K562 (cell line): ENCODE data around the gene WNT6. TPM values are rescaled to one million over a fixed set of nuclear protein-coding genes. Genes with fewer than 3 reads are reported as not detected.

Experiments
- ATAC-seq: fragments of 200-7000 bp; cut with Tn5 transposase; 3 replicates; pipeline ENCODE4 v1.9.1; 2020; ENCODE audit warnings: moderate library complexity
- BruUV-seq: library from RNA; stranded (reverse); fragments of 400-500 nt; replicated peaks from 2 replicates; lab custom pipeline; 2021; lab: Mats Ljungman, UMichigan
- CTCF ChIA-PET: fragments of 300-600 bp; formaldehyde crosslinking; extraction: SDS; loops from one replicate; lab custom pipeline; 2021; ENCODE audit warnings: low intra/inter-chr PET ratio; lab: Yijun Ruan, JAX
- POLR2A ChIA-PET: fragments of 300-600, 350-650 bp; sonication (Branson Sonifier 250); formaldehyde crosslinking; extraction: SDS; loops from one replicate; lab custom pipeline; 2021; ENCODE audit warnings: antibody characterized with exemption, inconsistent platforms; lab: Yijun Ruan, JAX
- DNase-seq, 4 experiments: peaks; one replicate each; pipeline versions ENCODE4 v3.0.0 to v3.0.0-alpha.2; 2011 to 2018; ENCODE audit warnings: low spot score in 3 of 4, mixed read lengths in 3 of 4; ENCODE audit errors: extremely low read depth in 1 of 4
- FAIRE-seq: peaks from 2 replicates; lab custom pipeline; 2011; peaks lifted over from hg19 to GRCh38; lab: Jason Lieb, UNC
- H2AFZ ChIP-seq: 2 replicates; pipeline ENCODE4 v1.6.0; 2011; ENCODE audit warnings: low read depth, low read length, control low read depth, inconsistent platforms
- H3K27ac ChIP-seq: fragments of 200-600 bp; 3 replicates; pipeline ENCODE4 v1.8.0; 2011; ENCODE audit warnings: low read depth, mild to moderate bottlenecking, control low read depth, inconsistent platforms, low read length, moderate library complexity, mixed read lengths; ENCODE audit errors: extremely low read depth
- H3K27me3 ChIP-seq, 2 experiments: fragments of 300-600 bp in 1 of 2; 2 replicates in 1 of 2; 3 replicates in 1 of 2; pipeline versions ENCODE4 v1.6.0 to v1.8.0; 2011; ENCODE audit warnings: inconsistent platforms in 2 of 2, low read length in 2 of 2, mild to moderate bottlenecking in 1 of 2, mixed read lengths in 1 of 2, moderate library complexity in 1 of 2; ENCODE audit not compliant: control insufficient read depth in 2 of 2, insufficient read depth in 2 of 2
- H3K36me3 ChIP-seq: fragments of 300-600 bp; 3 replicates; pipeline ENCODE4 v1.8.0; 2011; ENCODE audit warnings: mild to moderate bottlenecking, low read length, inconsistent platforms; ENCODE audit not compliant: control insufficient read depth, insufficient read depth
- H3K4me1 ChIP-seq, 2 experiments: fragments of 200-600 bp in 1 of 2; replicated peaks in 1 of 2; 2 replicates in 1 of 2; 3 replicates in 1 of 2; pipeline versions ENCODE4 v1.5.1 to v1.8.0; 2011; ENCODE audit warnings: inconsistent platforms in 2 of 2, low read length in 2 of 2, mild to moderate bottlenecking in 1 of 2, mixed read lengths in 1 of 2, moderate library complexity in 1 of 2; ENCODE audit not compliant: control insufficient read depth in 2 of 2, insufficient read depth in 2 of 2
- H3K4me2 ChIP-seq: 2 replicates; pipeline ENCODE4 v1.6.1; 2011; ENCODE audit warnings: low read length, control low read depth, inconsistent platforms, mixed read lengths; ENCODE audit not compliant: insufficient read depth
- H3K4me3 ChIP-seq: fragments of 200-600 bp; sonication (generic), shearing (Covaris generic); 2 replicates; pipeline ENCODE4 v1.5.1; 2016; ENCODE audit warnings: control low read depth, inconsistent platforms
- H3K79me2 ChIP-seq: fragments of 200-600 bp; 3 replicates; pipeline ENCODE4 v1.8.0; 2011; ENCODE audit warnings: low read length, inconsistent platforms; ENCODE audit not compliant: control insufficient read depth, insufficient read depth
- H3K9ac ChIP-seq, 2 experiments: 2 replicates each; pipeline versions ENCODE4 v1.6.0 to v1.6.1; 2011; ENCODE audit warnings: low read depth in 2 of 2, low read length in 2 of 2, control low read depth in 1 of 2, inconsistent platforms in 1 of 2, mild to moderate bottlenecking in 1 of 2, mixed read lengths in 1 of 2; ENCODE audit not compliant: insufficient read depth in 1 of 2
- H3K9me1 ChIP-seq: one replicate; pipeline ENCODE4 v1.6.0; 2011; ENCODE audit warnings: inconsistent platforms, mild to moderate bottlenecking, low read length, moderate library complexity; ENCODE audit not compliant: control insufficient read depth, insufficient read depth
- H3K9me3 ChIP-seq: replicated peaks from 2 replicates; pipeline ENCODE4 v1.5.1; 2011; ENCODE audit warnings: low read depth, low read length, inconsistent platforms; ENCODE audit not compliant: control insufficient read depth, insufficient read depth
- H4K20me1 ChIP-seq: replicated peaks from 2 replicates; pipeline ENCODE4 v1.6.1; 2011; ENCODE audit warnings: low read length, inconsistent platforms, mixed read lengths; ENCODE audit not compliant: control insufficient read depth, insufficient read depth
- ARHGAP35 ChIP-seq: fragments of 450-650 bp; IDR thresholded peaks from 2 replicates; pipeline ENCODE4 v1.6.1; 2018; ENCODE audit not compliant: partially characterized antibody
- ARID4B ChIP-seq: sonication (generic); formaldehyde crosslinking; IDR thresholded peaks from 2 replicates; pipeline ENCODE4 v1.8.0; 2022; ENCODE audit warnings: mild to moderate bottlenecking, missing genetic modification reagents
- CBX3 ChIP-seq, 2 experiments: IDR thresholded peaks; 1 replicate in 1 of 2; 2 replicates in 1 of 2; pipeline ENCODE4 v1.6.1; 2012; ENCODE audit warnings: inconsistent platforms in 2 of 2, low read length in 2 of 2, borderline replicate concordance in 1 of 2, control low read depth in 1 of 2
- CREBBP ChIP-seq: IDR thresholded peaks from one replicate; pipeline ENCODE4 v1.6.1; 2012; ENCODE audit warnings: low read depth, mild to moderate bottlenecking, control low read depth, inconsistent platforms, low read length
- E2F5 ChIP-seq: sonication (generic); formaldehyde crosslinking; IDR thresholded peaks from 2 replicates; pipeline ENCODE4 v1.8.0; 2022; ENCODE audit warnings: mild to moderate bottlenecking, missing genetic modification reagents
- EP300 ChIP-seq: IDR thresholded peaks from 2 replicates; pipeline ENCODE4 v1.6.1; 2012; ENCODE audit warnings: low read length, improper control_type of control experiment
- JUND ChIP-seq, 2 experiments: IDR thresholded peaks; 2 replicates in 1 of 2; 3 replicates in 1 of 2; pipeline ENCODE4 v1.6.1; 2011; ENCODE audit warnings: borderline replicate concordance in 2 of 2, low read depth in 2 of 2, low read length in 2 of 2, improper control_type of control experiment in 1 of 2, missing biosample characterization in 1 of 2, missing genetic modification characterization in 1 of 2, missing genetic modification reagents in 1 of 2
- SUPT5H ChIP-seq: fragments of 450-650 bp; IDR thresholded peaks from 2 replicates; pipeline ENCODE4 v1.6.1; 2016
- TARDBP ChIP-seq: fragments of 450-650 bp; IDR thresholded peaks from 2 replicates; pipeline ENCODE4 v1.6.1; 2016
- TCF15 ChIP-seq: fragments of 250-450 bp; sonication (Bioruptor Pico); IDR thresholded peaks from 2 replicates; pipeline ENCODE4 v1.8.0; 2022; ENCODE audit warnings: moderate library complexity, mild to moderate bottlenecking, inconsistent platforms
- WGBS: fragments of 100-300 bp; shearing (Covaris generic); methylation state at CpG from one replicate; pipeline ENCODE4 v1.1.6; 2016; ENCODE audit warnings: low coverage, mixed read lengths; ENCODE audit not compliant: insufficient coverage; ENCODE audit errors: missing lambda C conversion rate; 5-methylcytosine and 5-hydroxymethylcytosine counted together
- in situ Hi-C: fragments of 300-500 bp; cut with MboI; formaldehyde crosslinking; loops from 4 replicates; pipeline ENCODE4 v1.15.0; 2018; ENCODE audit warnings: inconsistent platforms, mixed read lengths
- intact Hi-C: fragments of 100-400 bp; cut with micrococcal nuclease; formaldehyde crosslinking; loops from 2 replicates; pipeline ENCODE4 v1.14.2; 2022
- polyA plus RNA-seq, 8 experiments: library from polyadenylated mRNA; depleted of rRNA in 4 of 8; stranded (reverse) in 5 of 8; unstranded in 3 of 8; fragments of >200 nt; fragmentation: Nextera tagmentation in 2 of 8; fragmentation: Illumina TruSeq in 1 of 8; extraction: Ambion mirVana in 2 of 8; extraction: Trizol in 1 of 8; gene quantifications; 2 replicates each; pipeline versions ENCODE4 v1.2.1 to v1.2.3, GENCODE V29; 2011 to 2014; ENCODE audit warnings: inconsistent platforms in 1 of 8, missing spikeins in 1 of 8
- total RNA-seq, 7 experiments: library from RNA; depleted of rRNA in 6 of 7; stranded (reverse); fragments of >200 nt in 6 of 7; fragmentation: Illumina TruSeq in 2 of 7; extraction: Trizol in 2 of 7; gene quantifications; 2 replicates each; pipeline versions ENCODE4 v1.2.1 to v1.2.3, GENCODE V29; 2011 to 2021; ENCODE audit warnings: low replicate concordance in 1 of 7
- TF ChIP-seq, protein P1 (sequence below): IDR thresholded peaks from 2 replicates; pipeline ENCODE4 v1.6.1; 2014; ENCODE audit warnings: antibody characterized with exemption
- TF ChIP-seq, protein P2 (sequence below): fragments of 450-650 bp; formaldehyde crosslinking; IDR thresholded peaks from 2 replicates; pipeline ENCODE4 v1.4.0; 2020; ENCODE audit warnings: mild to moderate bottlenecking, moderate library complexity

WNT6 gene
- total and polyA plus RNA-seq, 9 of the 15 experiments (the other 6 are each of a cell fraction or from before 2014, with no cell fraction given), result not detected

DNA sequence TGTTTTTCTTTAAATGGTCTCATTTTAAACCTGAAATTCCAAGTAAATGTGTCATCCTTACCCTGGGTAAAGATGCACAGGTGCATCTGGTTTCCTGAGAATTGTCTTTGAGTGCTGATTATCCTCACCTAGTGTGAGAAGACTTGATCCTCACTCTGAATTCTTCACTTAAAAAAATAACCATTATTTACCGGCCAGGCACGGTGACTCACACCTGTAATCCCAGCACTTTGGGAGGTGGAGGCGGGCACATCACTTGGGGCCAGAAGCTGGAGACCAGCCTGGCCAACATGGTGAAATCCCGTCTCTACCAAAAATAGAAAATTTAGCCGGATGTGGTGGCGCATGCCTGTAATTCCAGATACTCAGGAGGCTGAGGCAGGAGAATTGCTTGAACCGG, 9.9 kb upstream of the WNT6 start:
- Histone ChIP-seq H3K4me1 (no peaks in the 10 kb centered on the region; a peak in 1 of 5 replicates), H3K79me2 (no peaks in the 10 kb centered on the region), H2AFZ (no peak overlapping the region), H3K9ac (no peak overlapping the region), H3K4me3 (no peak overlapping the region), H4K20me1 (no peaks in the 10 kb centered on the region), H3K4me2 (no peak overlapping the region), H3K9me1 (no peaks in the 10 kb centered on the region), H3K36me3 (no peaks in the 10 kb centered on the region), H3K27ac (no peak overlapping the region), H3K9me3 (no peaks in the 10 kb centered on the region), H3K27me3 (peaks cover 0 to 10% of the 10 kb centered on the region in 2 experiments; a peak in 2 of 5 replicates)
- no peak for FAIRE-seq
- intact Hi-C loops, result loop anchor here (5.0 to 10.0 kb wide), 4 partner anchors 137 to 682 kb away; partner anchors contain the start of genes CXCR1 and TTLL4
- BruUV-seq, result no TSS peak
- WGBS, result 8% methylated on average over 6 of the region's 7 CpGs
- POLR2A ChIA-PET, result interaction anchor here (0.8 kb wide), 1 partner anchor 192 kb away, joined by 6 read pairs; no protein-coding TSS in a partner anchor
- CTCF ChIA-PET, result no interaction called here
- ATAC-seq, result no peak
- DNase-seq, result no peak
- in situ Hi-C loops, result loop anchor here (10.0 kb wide), 2 partner anchors 125 to 265 kb away; no protein-coding TSS in a partner anchor
- no peak for TF ChIP-seq TARDBP
- no peak for TF ChIP-seq CREBBP
- no peak for TF ChIP-seq SUPT5H
- TF ChIP-seq, protein P1, sequence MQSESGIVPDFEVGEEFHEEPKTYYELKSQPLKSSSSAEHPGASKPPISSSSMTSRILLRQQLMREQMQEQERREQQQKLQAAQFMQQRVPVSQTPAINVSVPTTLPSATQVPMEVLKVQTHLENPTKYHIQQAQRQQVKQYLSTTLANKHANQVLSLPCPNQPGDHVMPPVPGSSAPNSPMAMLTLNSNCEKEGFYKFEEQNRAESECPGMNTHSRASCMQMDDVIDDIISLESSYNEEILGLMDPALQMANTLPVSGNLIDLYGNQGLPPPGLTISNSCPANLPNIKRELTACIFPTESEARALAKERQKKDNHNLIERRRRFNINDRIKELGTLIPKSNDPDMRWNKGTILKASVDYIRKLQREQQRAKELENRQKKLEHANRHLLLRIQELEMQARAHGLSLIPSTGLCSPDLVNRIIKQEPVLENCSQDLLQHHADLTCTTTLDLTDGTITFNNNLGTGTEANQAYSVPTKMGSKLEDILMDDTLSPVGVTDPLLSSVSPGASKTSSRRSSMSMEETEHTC, result no peak
- no peak for TF ChIP-seq JUND (IDR thresholded peaks at IDR 0.05; ENCODE audit: borderline replicate concordance, low read depth, low read length)
- TF ChIP-seq JUND (tag; IDR thresholded peaks at IDR 0.05; ENCODE audit: borderline replicate concordance, low read depth, low read length), result no peak
- no peak for TF ChIP-seq TCF15 (CRISPR knock-in tag)
- no peak for TF ChIP-seq EP300
- no peak for TF ChIP-seq ARHGAP35
- TF ChIP-seq, protein P2, sequence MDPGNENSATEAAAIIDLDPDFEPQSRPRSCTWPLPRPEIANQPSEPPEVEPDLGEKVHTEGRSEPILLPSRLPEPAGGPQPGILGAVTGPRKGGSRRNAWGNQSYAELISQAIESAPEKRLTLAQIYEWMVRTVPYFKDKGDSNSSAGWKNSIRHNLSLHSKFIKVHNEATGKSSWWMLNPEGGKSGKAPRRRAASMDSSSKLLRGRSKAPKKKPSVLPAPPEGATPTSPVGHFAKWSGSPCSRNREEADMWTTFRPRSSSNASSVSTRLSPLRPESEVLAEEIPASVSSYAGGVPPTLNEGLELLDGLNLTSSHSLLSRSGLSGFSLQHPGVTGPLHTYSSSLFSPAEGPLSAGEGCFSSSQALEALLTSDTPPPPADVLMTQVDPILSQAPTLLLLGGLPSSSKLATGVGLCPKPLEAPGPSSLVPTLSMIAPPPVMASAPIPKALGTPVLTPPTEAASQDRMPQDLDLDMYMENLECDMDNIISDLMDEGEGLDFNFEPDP, result no peak
- TF ChIP-seq E2F5 (CRISPR knock-in tag), result no peak
- TF ChIP-seq CBX3 (IDR thresholded peaks at IDR 0.05; ENCODE audit: borderline replicate concordance in 1 of 2, low read length in 2 of 2), result no peak
- no peak for TF ChIP-seq ARID4B (CRISPR knock-in tag)
